Nephron (organoid): ENCODE data around the gene NAXD.

Experiments
- H3K27ac Mint-ChIP-seq, 3 experiments: 2 replicates each; pipeline ENCODE4 v1.8.0; 2020; ENCODE audit warnings: mixed read lengths in 3 of 3, mild to moderate bottlenecking in 2 of 3, moderate library complexity in 1 of 3
- H3K27me3 Mint-ChIP-seq: 2 replicates; pipeline ENCODE4 v1.8.0; 2021; ENCODE audit warnings: low read depth, mild to moderate bottlenecking, moderate library complexity, mixed read lengths
- H3K36me3 Mint-ChIP-seq: 2 replicates; pipeline ENCODE4 v1.8.0; 2020; ENCODE audit warnings: low read depth, mixed read lengths
- H3K4me1 Mint-ChIP-seq: 2 replicates; pipeline ENCODE4 v1.8.0; 2020; ENCODE audit warnings: mixed read lengths
- H3K4me3 Mint-ChIP-seq, 3 experiments: 2 replicates each; pipeline ENCODE4 v1.8.0; 2020; ENCODE audit warnings: mild to moderate bottlenecking in 3 of 3, mixed read lengths in 3 of 3, moderate library complexity in 2 of 3
- H3K9me3 Mint-ChIP-seq: 2 replicates; pipeline ENCODE4 v1.8.0; 2020; ENCODE audit warnings: mixed read lengths
- CTCF ChIP-seq, 3 experiments: fragments of 200-600 bp; sonication (generic); IDR thresholded peaks; one replicate each; pipeline ENCODE4 v1.5.0; 2021; ENCODE audit warnings: antibody characterized with exemption in 3 of 3; ENCODE audit not compliant: unreplicated experiment in 3 of 3

The NAXD gene

DNA sequence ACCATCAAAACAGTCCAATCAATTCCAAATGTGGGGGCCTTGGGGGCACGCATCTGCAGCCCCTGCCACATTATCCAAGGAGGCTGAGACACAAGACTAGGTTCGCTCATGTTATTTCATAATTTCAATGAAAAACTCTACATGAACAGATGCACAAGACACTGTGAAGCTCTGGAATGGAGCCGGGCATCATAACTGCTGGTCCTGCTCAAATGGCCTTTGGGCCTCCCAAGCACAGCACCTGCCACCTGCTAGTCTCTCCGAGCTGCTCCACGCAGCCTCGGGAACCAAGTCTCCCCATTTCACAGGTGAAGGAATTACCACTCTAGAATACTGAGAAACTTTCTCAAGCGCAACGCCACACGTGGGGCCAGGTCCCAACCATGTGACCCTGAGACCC, 73.7 kb downstream of the NAXD start:
- no peaks in the 10 kb centered on the region for H3K27me3 Mint-ChIP-seq
- H3K4me1 Mint-ChIP-seq = peaks cover 6% of the 10 kb centered on the region
- no peak overlapping the region for H3K4me3 Mint-ChIP-seq
- H3K27ac Mint-ChIP-seq = no peak overlapping the region
- no peak for TF ChIP-seq CTCF (IDR thresholded peaks at IDR 0.05; ENCODE audit: unreplicated experiment in 3 of 3)
- peaks cover 41% of the 10 kb centered on the region for H3K36me3 Mint-ChIP-seq
- no peaks in the 10 kb centered on the region for H3K9me3 Mint-ChIP-seq
